Epithelial cell of proximal tubule (primary cell): ENCODE measurements around the gene CHD9. TPM values are rescaled to one million over a fixed set of nuclear protein-coding genes. Genes with fewer than 3 reads are reported as not detected.
"Not testable (repeated sequence)": the region's sequence is repeated elsewhere in the genome, so short reads cannot be mapped to it uniquely, and the experiment has no call there.

Experiments used
- DNase-seq: peaks from one replicate; pipeline ENCODE4 v3.0.0-alpha.2; 2011; ENCODE audit warnings: low read depth
- H3K4me3 ChIP-seq: 2 replicates; pipeline ENCODE4 v1.5.1; 2011; ENCODE audit warnings: low read depth, mild to moderate bottlenecking, low read length
- CTCF ChIP-seq: conservative IDR thresholded peaks from 2 replicates; pipeline ENCODE4 v1.5.1; 2012; ENCODE audit warnings: low read depth, mild to moderate bottlenecking, low read length
- total RNA-seq: library from RNA; depleted of rRNA; stranded (reverse); fragments of >200 nt; gene quantifications from 2 replicates; pipeline ENCODE4 v1.2.3, GENCODE V29; 2015

The CHD9 gene
- total RNA-seq, 1 donor from 2014 or later, result 14.6 TPM

- H3K4me3 ChIP-seq, result no peak overlapping the region
- DNase-seq, result no peak
- TF ChIP-seq CTCF, result no peak
Measured at GRCh38 chr16:53029971-53030370, 24.8 kb upstream of the CHD9 start.

- no peak overlapping the region for H3K4me3 ChIP-seq
- DNase-seq, result no peak
- TF ChIP-seq CTCF, result no peak
Measured at GRCh38 chr16:53031323-53031942, 23.4 kb upstream of the CHD9 start.

- DNase-seq, result no peak
- no peak overlapping the region for H3K4me3 ChIP-seq
- no peak for TF ChIP-seq CTCF
Measured at GRCh38 chr16:53034306-53034705, 20.5 kb upstream of the CHD9 start.

GRCh38 chr16:53035176-53035942, 19.4 kb upstream of the CHD9 start:
- no peak overlapping the region for H3K4me3 ChIP-seq
- no peak for DNase-seq
- TF ChIP-seq CTCF, result no peak

GRCh38 chr16:53036066-53036465, 18.7 kb upstream of the CHD9 start:
- no peak overlapping the region for H3K4me3 ChIP-seq
- no peak for TF ChIP-seq CTCF
- DNase-seq, result no peak

GRCh38 chr16:53036711-53037110, 18.1 kb upstream of the CHD9 start:
- H3K4me3 ChIP-seq, DNase-seq: not testable (repeated sequence)

GRCh38 chr16:53040788-53041187, 14.0 kb upstream of the CHD9 start:
- no peak for DNase-seq
- no peak for TF ChIP-seq CTCF
- no peak overlapping the region for H3K4me3 ChIP-seq
